C4-2B (cell line): Measurements from ENCODE around the gene STARD10.

Experiments used
- ZFX ChIP-seq: fragments of 450-650 bp; IDR thresholded peaks from 2 replicates; pipeline ENCODE4 v1.6.1; 2017
- TF ChIP-seq, protein P1 (sequence below): fragments of 450-650 bp; conservative IDR thresholded peaks from 2 replicates; pipeline ENCODE4 v1.5.1; 2017; ENCODE audit warnings: mild to moderate bottlenecking

DNA sequence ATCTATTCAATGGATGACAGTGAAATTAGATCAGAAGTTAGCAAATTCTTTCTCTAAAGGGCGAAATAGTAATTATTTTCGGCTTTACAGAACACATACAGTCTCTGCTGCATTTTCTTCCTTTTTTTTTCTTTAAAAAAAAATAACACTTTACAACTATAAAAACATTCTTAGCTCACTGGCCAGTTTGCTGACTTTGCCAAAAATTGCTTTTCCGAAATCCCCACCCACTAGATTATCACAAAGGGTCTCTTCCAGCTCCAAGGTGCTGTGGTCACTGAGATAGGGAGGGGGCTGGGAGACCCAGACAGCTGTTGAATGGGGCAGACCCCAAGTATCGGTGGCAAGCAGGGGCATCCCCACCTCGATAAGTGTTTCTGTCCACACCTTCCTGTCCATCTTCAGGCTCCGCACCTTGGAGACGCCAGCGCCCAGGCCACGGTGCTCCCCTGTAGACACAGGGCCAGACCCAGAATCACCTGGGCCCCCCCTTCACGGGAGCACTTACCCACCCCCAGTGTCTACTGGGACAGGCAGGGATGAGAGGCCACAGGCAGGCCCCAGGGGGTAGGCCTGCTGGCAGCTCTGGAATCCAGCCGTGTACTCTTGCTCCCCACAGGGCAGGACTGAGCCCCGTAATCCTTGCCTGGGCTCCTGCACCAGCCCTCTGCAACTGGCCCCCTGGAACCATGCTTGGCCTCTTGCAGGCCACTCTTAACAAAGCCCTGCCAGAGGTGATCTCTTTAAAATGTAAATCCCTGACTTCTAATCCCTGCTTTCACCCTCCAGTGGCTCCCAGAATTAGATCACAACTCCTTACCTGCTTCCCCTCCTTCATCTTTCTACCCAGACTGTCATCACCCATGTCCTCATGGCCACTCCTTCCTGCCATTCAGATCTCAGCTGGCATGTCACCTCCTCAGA, 88.1 kb downstream of the STARD10 start:
- TF ChIP-seq, protein P1, sequence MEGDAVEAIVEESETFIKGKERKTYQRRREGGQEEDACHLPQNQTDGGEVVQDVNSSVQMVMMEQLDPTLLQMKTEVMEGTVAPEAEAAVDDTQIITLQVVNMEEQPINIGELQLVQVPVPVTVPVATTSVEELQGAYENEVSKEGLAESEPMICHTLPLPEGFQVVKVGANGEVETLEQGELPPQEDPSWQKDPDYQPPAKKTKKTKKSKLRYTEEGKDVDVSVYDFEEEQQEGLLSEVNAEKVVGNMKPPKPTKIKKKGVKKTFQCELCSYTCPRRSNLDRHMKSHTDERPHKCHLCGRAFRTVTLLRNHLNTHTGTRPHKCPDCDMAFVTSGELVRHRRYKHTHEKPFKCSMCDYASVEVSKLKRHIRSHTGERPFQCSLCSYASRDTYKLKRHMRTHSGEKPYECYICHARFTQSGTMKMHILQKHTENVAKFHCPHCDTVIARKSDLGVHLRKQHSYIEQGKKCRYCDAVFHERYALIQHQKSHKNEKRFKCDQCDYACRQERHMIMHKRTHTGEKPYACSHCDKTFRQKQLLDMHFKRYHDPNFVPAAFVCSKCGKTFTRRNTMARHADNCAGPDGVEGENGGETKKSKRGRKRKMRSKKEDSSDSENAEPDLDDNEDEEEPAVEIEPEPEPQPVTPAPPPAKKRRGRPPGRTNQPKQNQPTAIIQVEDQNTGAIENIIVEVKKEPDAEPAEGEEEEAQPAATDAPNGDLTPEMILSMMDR, result no peak
- no peak for TF ChIP-seq ZFX
